HG03135 (cell line): ENCODE measurements around the gene R3HDM4.
"Not testable (repeated sequence)": the region's sequence is repeated elsewhere in the genome, so short reads cannot be mapped to it uniquely, and the experiment has no call there.

Source experiments
- ATAC-seq: cut with Tn5 transposase; IDR thresholded peaks from one replicate; pipeline ENCODE4 v1.9.1; 2021; ENCODE audit warnings: mild to moderate bottlenecking, moderate library complexity; ENCODE audit not compliant: unreplicated experiment

Gene R3HDM4

DNA sequence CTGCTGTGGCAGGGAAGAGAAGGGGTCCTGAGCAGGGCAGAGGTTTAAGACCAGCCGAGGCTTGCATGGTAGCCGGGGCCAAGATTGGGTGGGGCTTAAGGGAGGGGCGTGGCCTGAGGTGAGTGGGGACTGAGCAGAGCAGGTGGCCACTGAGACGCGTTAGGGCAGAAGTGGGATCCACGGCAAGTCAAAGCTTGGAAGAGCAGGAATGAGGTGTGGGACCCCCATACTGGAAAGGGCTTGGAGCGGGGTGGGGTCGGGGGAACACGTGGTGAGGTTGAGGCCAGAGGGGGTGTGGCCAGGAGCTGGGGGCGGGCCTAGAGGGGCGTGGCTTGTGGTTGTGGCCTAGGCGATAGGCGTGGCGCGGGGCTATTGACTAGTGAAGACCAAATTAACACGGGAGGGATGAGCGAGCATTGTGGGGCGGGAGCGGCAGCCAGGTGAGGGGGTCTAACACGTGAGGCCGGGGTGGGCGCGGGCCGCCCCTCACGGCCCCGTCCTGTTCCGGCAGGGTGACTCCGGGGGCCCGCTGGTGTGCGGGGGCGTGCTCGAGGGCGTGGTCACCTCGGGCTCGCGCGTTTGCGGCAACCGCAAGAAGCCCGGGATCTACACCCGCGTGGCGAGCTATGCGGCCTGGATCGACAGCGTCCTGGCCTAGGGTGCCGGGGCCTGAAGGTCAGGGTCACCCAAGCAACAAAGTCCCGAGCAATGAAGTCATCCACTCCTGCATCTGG is 50.3 kb downstream of the R3HDM4 start:
- no peak for ATAC-seq

DNA sequence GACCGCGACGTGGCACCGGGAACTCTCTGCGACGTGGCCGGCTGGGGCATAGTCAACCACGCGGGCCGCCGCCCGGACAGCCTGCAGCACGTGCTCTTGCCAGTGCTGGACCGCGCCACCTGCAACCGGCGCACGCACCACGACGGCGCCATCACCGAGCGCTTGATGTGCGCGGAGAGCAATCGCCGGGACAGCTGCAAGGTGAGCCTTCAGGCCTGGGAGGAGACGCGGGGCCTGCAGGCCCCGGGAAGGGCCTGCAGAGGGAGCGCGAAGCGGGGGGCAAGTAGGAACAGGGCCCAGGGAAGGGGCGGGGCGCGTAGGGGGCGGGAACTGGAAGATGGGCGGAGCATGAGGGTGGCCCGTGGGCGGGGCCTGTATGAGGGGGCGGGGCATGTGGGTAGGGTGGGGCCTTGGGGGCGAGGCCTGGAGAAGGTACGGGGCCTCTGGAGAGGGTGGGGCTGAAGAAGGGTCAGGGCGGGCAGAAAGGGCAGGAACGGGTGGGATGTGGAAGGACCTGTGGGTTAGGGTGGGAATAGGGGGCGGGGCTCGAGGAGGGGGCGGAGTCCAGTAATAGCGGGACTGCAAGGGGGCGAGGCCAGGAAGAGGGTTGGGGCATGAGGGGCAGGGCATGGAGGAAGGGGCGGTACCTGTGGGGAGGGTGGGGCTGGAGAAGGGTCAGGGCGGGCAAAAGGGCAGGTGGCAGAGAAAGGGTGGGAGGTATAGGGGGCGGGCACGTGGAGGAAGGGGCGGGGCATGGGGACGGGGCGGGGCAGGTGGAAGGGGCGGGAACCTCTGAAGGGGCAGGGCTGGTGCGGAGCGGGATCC is 51.1 kb downstream of the R3HDM4 start:
- ATAC-seq: no peak

DNA sequence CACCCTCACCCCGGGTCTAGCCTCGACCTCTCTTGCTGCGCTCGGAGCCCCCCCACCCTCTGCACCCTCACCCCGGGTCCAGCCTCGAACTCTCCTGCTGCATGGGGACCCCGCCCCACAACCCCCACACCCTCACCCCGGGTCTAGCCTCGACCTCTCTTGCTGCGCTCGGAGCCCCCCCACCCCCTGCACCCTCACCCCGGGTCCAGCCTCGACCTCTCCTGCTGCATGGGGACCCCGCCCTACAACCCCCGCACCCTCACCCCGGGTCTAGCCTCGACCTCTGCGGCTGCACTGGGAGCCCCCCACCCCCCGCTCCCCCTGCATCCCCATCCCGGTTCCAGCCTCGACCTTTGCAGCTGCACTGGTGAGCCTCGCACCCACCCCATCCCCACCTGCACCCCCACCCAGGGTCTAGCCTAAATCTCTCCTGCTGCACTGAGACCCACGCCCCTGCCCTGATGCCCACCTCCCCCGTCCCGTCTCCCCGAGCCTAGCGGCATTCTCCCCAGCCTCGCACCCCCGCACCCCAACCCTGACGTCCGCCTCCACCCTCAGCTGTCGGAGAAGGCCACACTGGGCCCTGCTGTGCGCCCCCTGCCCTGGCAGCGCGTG is 51.8 kb downstream of the R3HDM4 start:
- ATAC-seq: no peak

DNA sequence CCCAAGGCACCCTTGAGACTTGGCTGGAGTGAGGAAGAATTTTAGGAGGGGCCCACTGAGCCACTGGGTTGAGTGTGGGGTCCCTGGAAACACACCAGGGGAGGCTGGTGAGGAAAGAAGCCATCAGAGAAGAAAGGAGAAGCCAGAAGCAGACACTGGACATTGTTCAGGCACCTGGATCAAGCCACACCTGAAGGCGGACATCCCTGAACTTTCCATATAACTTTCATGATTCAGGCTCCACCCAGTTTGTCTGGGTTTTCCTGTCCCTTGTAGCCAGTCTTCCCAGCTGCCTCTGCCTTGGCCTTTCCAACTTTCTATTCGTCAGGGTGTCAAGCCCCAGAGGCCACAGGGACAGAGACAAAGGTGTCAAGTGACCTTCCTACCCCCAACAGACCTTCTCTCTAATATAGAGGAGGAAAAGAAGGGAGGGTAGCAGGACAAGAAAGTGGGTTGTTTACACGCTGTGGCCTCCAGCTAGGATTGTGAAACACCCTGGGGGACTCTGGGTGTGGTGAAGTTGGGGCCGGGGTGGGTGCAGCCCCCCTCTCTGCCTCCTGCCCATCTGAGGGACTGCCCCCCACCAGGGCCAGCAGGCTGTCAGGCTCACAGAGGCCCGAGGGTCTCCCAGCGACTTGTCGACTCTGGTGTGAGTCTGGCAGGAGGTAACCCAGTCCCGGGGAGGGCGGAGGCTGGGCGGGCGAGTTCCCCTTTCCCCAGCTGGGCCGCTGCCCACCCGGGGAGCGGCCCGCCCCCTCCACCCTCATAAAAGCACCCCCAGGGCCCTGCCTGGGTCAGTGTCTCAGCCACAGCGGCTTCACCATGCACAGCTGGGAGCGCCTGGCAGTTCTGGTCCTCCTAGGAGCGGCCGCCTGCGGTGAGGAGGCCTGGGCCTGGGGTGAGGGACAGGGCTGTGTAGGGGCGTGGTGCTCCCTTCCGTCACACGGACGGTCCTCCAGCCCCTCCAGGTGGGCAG is 53.9 kb downstream of the R3HDM4 start, which contains the start of gene CFD:
TSS of gene CFD (plus strand) at position 797 of the 976 bp plus-strand sequence. CDS start at position 823, 26 bp downstream.
- no peak for ATAC-seq

DNA sequence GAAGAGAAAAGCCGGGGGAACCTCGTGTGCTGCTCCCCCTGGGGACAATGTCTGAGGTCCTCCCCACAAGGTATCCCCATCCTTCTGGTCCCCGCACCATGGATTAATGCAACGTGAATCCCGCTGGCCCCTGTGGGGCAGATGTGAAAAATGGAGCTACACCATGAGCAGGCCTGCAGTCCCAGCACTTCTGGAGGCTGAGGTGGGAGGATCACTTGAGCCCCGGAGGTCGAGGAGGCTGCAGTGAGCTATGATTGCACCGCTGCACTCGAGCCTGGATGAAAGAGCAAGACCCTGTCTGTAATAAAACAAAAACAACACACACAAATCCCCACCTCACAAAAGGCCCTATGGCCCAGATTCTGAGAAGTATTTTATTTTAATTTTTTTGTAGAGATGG is 54.7 kb downstream of the R3HDM4 start:
- ATAC-seq: no peak

DNA sequence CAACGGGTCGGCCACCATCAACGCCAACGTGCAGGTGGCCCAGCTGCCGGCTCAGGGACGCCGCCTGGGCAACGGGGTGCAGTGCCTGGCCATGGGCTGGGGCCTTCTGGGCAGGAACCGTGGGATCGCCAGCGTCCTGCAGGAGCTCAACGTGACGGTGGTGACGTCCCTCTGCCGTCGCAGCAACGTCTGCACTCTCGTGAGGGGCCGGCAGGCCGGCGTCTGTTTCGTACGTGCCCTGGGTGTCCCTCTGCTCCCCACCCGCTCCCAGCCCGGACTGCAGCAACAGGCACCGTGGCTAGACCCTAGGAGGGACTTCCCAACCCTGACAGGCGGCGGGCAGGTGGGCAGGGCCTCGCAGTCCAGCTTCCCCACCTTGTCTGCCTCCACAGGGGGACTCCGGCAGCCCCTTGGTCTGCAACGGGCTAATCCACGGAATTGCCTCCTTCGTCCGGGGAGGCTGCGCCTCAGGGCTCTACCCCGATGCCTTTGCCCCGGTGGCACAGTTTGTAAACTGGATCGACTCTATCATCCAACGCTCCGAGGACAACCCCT is 57.4 kb downstream of the R3HDM4 start:
- no peak for ATAC-seq

DNA sequence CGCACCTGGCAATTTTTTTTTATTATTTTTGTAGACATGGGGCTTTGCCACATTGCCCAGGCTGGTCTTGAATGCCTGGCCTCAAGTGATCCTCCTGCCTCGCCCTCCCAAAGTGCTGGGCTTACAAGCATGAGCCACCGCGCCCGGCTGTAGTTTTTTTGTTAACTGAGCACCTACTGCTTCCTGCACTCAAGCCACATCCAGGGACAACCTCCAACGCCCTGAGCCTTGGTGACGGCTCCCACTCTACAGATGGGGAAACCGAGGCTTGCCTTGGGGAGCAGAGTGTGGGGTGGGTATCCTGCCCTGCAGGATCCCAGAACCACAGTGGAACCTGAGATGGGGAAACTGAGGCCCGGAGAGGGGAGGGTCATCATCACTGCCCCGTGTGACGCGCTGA is 57.9 kb downstream of the R3HDM4 start:
- ATAC-seq: no peak

DNA sequence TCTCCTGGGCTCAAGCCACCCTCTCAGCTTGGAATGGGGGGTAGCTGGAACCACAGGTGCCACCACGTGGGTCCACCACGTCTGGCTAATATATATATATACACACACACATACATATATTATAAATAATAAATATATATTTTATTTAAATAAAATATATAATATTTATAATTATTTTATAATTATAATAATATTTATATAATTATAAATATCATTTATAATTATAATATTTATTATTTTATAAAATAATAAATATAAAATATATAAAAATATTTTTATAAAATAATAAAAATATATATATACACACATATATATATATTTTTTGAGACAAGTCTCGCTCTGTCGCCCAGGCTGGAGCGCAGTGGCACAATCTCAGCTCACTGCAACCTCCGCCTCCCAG is 58.5 kb downstream of the R3HDM4 start:
- no peak for ATAC-seq

DNA sequence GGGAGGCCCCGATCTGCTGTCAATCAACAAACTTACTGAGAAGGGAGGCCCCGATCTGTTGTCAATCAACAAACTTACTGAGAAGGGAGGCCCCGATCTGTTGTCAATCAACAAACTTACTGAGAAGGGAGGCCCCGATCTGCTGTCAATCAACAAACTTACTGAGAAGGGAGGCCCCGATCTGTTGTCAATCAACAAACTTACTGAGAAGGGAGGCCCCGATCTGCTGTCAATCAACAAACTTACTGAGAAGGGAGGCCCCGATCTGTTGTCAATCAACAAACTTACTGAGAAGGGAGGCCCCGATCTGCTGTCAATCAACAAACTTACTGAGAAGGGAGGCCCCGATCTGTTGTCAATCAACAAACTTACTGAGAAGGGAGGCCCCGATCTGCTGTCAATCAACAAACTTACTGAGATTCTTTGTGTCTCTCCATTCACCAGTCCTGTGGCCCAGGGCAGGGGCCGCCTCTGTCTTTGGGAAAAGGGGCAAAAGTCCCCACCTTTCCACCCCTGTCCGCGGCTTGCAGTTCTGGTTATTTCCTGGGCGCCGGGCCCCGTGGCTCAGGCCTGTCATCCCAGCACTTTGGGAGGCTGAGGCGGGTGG is 59.3 kb downstream of the R3HDM4 start:
- ATAC-seq: not testable (repeated sequence)

DNA sequence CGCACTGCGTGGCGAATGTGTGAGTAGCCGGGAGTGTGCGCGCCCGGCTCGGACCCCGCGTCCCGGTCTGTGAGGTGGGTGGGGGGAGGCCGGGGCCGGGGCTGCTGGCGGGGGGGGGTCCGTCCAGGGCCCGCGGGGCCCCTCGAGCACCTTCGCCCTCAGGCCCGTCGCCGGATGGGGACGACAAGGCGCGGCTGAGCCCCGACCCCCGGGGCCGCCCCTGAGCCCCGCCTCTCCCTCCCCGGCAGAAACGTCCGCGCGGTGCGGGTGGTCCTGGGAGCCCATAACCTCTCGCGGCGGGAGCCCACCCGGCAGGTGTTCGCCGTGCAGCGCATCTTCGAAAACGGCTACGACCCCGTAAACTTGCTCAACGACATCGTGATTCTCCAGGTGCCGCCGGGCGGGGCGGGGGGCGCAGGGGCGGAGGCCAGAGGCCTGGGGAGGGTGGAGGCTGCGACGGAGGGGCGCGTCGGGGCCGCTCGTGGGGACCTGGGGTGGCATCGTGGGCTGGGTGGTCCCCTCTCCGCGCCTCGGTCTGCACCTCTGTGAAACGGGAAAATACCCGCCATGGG is 59.9 kb downstream of the R3HDM4 start:
- ATAC-seq: no peak

DNA sequence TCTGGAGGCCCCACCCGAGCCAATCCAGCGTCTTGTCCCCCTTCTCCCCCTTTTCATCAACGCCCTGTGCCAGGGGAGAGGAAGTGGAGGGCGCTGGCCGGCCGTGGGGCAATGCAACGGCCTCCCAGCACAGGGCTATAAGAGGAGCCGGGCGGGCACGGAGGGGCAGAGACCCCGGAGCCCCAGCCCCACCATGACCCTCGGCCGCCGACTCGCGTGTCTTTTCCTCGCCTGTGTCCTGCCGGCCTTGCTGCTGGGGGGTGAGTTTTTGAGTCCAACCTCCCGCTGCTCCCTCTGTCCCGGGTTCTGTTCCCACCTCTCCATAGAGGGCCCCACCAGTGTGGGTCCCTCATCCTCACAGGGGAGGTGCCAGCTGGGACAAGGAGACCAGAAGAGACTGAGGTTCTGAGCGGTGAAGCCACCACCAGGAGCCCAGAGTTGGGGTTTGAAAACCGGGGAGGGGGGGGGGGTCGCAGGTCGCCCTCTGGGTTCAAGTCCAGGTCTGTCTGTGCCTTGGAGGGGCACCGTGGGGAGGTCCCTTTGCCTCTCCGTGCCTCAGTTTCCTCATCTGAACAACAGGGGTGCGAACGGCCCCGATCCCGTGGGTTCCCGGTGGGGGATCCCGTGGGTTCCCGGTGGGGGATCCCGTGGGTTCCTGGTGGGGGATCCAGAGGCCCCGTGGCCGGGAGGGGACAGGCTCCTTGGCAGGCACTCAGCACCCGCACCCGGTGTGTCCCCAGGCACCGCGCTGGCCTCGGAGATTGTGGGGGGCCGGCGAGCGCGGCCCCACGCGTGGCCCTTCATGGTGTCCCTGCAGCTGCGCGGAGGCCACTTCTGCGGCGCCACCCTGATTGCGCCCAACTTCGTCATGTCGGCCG is 60.6 kb downstream of the R3HDM4 start, which contains the start of gene ELANE:
TSS of gene ELANE (plus strand) at position 168 of the 878 bp plus-strand sequence. CDS start at position 194, 26 bp downstream.
- no peak for ATAC-seq

DNA sequence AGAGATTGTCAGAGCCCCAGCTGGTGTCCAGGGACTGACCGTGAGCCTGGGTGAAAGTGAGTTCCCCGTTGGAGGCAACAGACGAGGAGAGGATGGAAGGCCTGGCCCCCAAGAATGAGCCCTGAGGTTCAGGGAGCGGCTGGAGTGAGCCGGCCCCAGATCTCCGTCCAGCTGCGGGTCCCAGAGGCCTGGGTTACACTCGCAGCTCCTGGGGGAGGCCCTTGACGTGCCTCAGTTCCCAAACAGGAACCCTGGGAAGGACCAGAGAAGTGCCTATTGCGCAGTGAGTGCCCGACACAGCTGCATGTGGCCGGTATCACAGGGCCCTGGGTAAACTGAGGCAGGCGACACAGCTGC is 62.1 kb downstream of the R3HDM4 start:
- ATAC-seq: no peak

DNA sequence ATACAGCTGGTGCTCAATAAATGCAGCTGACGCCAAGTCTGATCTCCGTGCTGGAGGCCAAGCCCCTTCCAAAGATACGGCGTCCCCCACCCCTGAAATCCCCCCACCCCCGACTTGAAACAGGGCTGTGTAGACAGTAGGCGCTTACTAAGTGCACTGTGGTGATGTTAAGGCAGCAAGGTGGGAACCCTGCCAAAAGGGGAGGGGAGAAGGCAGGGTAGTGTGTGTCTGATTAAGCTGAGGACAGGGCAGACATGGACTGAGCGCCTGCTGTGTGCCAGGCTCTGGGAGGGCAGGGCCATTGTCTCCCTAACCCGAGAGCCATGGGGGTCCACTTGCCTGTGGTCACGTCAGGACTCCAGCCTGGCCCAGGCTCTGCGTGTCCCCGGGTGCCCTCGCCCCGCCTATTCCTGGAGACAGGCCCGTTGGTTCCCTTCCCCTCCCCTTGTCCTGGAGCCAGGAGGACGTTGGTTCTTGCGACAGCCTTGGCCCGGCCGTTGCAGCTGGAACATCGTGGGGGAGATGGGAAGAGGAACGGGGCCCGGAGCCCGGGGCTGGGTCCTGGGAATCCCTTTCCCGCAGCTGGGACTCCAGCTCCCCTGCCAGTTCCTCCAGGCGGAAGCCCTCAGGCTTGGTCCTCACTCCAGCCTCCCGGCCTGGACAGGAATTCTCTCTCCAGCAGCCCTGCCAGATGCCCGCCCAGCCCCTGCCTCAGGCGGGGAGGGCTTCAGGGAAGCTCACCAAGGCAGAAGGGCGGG is 62.6 kb downstream of the R3HDM4 start:
- no peak for ATAC-seq

DNA sequence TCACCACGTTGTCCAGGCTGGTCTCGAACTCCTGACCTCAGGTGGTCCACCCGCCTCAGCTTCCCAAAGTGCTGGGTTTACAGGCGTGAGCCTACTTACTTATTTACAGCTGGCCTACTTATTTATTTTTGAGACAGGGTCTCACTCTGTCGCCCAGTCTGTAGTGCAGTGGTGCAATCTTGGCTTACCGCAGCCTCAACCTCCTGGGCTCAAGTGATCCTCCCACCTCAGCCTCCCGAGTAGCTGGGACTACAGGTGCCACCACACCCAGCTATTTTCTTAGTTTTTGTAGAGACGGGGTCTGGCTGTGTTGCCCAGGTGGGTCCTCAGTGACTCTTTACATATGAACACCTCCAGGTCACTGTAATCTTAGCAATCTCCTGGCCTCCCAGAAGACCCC is 63.8 kb downstream of the R3HDM4 start:
- ATAC-seq: not testable (repeated sequence)

DNA sequence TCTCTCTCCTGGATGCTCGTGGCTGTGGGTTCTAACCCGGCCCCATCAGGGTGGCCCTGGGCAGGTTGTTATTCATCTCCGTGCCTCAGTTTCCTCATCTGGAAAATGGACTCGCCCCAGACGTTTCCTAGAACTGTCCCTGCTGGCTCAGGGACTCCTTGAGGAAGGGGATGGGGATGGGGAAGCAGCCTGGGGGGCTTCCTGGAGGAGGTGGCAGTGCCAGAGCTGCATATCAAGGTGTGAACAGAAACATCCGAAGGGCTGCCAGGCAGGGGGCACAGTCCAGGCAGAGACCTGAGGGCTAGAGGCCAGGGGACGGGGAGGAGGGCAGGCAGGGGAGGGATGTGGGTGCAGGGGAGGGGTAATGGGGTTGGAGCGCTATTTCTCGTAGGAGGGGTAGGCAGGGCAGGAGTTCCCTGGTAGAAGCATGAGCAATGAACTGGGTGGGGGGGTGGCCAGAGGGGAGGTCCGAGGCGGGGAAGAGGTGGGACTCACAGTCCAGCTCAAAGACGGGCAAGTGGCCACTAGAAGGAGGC is 64.6 kb downstream of the R3HDM4 start:
- no peak for ATAC-seq
